ENCODE measurements around the gene KLHL30.
"Not testable (repeated sequence)": the region's sequence is repeated elsewhere in the genome, so short reads cannot be mapped to it uniquely, and the experiment has no call there.

KLHL30 gene

DNA sequence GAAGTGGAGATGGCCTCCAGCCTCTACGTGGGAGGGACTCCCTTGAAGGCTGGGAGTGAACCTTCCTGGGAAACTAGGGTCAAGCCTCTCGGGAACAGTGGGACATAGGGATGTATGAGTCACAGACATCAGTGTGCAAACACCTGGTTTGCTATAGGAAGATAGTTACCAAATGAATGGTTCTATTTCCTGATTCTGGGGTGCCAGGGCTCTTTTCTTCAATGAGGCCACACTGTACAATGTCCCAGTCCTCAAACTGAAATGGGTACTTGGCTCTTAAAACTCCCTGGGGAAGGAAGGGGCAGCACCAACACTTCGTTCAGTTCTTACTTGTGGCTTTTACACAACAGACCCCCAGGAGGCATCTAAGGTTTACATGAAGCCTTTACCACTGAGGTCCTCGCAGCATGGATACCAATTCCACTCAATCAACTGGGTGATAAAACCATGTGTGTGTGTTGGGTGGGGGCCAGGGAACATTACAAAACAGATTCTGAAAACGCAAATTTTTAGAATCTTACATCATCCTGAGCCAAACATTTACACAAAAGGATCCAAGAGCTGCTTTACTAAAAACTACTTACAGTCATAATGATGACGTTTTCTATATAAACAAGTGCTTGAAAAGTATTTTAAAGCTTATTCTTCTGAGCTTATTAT, 30.7 kb downstream of the KLHL30 start:
- Histone ChIP-seq H3K27ac (ENCODE audit: low read depth, low read length, severe bottlenecking) (peak overlapping the region; percentile 84), H3K4me1 (ENCODE audit: control insufficient read depth, insufficient read depth, low read length, poor library complexity, severe bottlenecking) (peaks cover 21% of the 10 kb centered on the region), H3K9me3 (ENCODE audit: control insufficient read depth, low read length) (no peaks in the 10 kb centered on the region), H3K4me3 (ENCODE audit: extremely low read depth, insufficient read depth, low read length, poor library complexity, severe bottlenecking) (no peak overlapping the region), H3K36me3 (ENCODE audit: control insufficient read depth, insufficient read depth, low read length) (peaks cover 61% of the 10 kb centered on the region)
- WGBS, 2 experiments (ENCODE audit: insufficient coverage in 2 of 2): 94 to 100% methylated on average over 1 to 2 of the region's 6 CpGs

DNA sequence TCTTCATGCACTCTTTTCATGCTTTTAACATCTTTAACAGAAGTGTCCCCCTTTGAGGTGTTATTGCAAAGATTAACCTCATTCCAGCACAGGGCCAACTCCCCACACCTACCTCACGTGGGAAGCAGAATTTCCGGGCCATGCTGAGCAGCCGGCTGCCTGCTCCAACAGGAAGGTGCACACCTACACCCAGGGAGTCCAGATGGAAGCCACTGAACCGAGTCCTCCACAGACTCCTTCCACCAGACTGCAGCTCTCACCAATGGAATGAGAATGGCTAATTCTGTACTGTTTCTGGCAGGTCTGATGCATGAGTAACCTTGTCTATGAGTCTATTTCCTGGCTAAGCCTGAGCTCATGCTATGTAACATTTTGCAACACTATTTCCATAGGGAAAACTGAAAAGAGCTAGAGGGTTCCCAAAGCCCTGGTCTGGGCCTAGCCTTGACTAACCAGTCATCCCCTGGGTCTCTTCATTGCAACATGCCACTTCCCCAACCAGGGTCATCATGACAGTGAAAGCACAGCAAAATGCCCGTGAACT, 31.3 kb downstream of the KLHL30 start:
- peak overlapping the region; percentile 84 for H3K27ac ChIP-seq (ENCODE audit: low read depth, low read length, severe bottlenecking)
- H3K9me3 ChIP-seq (ENCODE audit: control insufficient read depth, low read length): no peaks in the 10 kb centered on the region
- H3K4me1 ChIP-seq (ENCODE audit: control insufficient read depth, insufficient read depth, low read length, poor library complexity, severe bottlenecking): peaks cover 21% of the 10 kb centered on the region
- 86% methylated on average over 4 of the region's 5 CpGs; no CpG with 5 or more reads in 1 of the 2 experiments for WGBS, 2 experiments (ENCODE audit: insufficient coverage in 2 of 2)
- peaks cover 66% of the 10 kb centered on the region for H3K36me3 ChIP-seq (ENCODE audit: control insufficient read depth, insufficient read depth, low read length)
- no peak overlapping the region for H3K4me3 ChIP-seq (ENCODE audit: extremely low read depth, insufficient read depth, low read length, poor library complexity, severe bottlenecking)

DNA sequence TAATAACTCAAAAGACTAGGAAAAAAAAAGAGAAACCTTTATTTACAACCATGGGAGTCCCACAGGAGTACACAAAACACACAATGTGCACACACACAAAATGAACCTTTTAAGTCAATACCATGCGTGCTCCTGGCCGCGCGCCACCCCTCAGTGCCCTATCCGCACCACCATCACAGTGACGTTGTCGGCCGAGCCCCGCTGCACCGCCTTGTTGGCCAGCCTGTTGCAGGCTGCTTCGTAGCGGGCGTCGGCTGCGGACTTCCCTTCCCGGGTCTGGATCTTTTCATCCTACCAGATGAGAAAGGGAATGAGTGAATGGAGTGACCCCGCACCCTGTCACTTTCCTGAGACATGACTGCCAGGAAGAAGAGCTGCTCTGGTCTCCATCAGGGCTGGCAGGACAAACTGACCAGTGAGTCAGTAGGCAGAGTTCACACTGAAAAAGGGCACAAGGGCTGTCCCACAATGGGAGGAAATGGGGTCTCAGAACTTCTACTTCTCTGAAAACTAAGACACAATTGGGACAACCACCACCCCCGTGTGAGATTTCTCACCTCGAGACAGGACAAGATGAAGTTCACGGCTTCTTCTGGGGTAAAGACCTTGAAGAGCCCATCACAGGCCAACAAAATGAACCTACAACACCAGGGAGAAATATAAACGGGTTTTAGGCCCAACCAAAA, 32.1 kb downstream of the KLHL30 start:
- WGBS, 2 experiments (ENCODE audit: insufficient coverage in 2 of 2): 96 to 99% methylated on average over 12 to 19 of the region's 21 CpGs
- peaks cover 74% of the 10 kb centered on the region for H3K36me3 ChIP-seq (ENCODE audit: control insufficient read depth, insufficient read depth, low read length)
- peaks cover 21% of the 10 kb centered on the region for H3K4me1 ChIP-seq (ENCODE audit: control insufficient read depth, insufficient read depth, low read length, poor library complexity, severe bottlenecking)

DNA sequence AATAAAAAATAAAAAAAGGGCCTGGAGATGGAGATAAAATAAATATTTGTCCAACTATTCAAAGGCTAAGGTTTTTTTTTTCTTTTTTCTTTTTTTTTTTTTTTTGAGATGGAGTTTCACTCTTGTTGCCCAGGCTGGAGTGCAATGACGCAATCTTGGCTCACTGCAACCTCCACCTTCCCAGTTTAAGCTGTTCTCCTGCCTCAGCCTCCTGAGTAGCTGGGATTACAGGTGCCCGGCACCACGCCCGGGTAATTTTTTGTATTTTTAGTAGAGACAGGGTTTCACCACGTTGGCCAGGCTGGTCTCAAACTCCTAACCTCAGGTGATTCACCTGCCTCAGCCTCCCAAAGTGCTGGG, 32.6 kb downstream of the KLHL30 start:
- Histone ChIP-seq H3K4me1 (ENCODE audit: control insufficient read depth, insufficient read depth, low read length, poor library complexity, severe bottlenecking) (peaks cover 21% of the 10 kb centered on the region), H3K36me3 (ENCODE audit: control insufficient read depth, insufficient read depth, low read length) (peaks cover 77% of the 10 kb centered on the region)
- not testable (repeated sequence) for H3K9me3 ChIP-seq (ENCODE audit: control insufficient read depth, low read length); H3K27ac ChIP-seq (ENCODE audit: low read depth, low read length, severe bottlenecking); H3K4me3 ChIP-seq (ENCODE audit: extremely low read depth, insufficient read depth, low read length, poor library complexity, severe bottlenecking)
- 93% methylated on average over 4 of the region's 5 CpGs; no CpG with 5 or more reads in 1 of the 2 experiments for WGBS, 2 experiments (ENCODE audit: insufficient coverage in 2 of 2)

More for the DNA sequence above, 32.1 kb downstream of the KLHL30 start:
- no peak overlapping the region for H3K4me3 ChIP-seq (ENCODE audit: extremely low read depth, insufficient read depth, low read length, poor library complexity, severe bottlenecking)
- H3K9me3 ChIP-seq (ENCODE audit: control insufficient read depth, low read length): no peaks in the 10 kb centered on the region
- H3K27ac ChIP-seq (ENCODE audit: low read depth, low read length, severe bottlenecking): peak overlapping the region; percentile 84

DNA sequence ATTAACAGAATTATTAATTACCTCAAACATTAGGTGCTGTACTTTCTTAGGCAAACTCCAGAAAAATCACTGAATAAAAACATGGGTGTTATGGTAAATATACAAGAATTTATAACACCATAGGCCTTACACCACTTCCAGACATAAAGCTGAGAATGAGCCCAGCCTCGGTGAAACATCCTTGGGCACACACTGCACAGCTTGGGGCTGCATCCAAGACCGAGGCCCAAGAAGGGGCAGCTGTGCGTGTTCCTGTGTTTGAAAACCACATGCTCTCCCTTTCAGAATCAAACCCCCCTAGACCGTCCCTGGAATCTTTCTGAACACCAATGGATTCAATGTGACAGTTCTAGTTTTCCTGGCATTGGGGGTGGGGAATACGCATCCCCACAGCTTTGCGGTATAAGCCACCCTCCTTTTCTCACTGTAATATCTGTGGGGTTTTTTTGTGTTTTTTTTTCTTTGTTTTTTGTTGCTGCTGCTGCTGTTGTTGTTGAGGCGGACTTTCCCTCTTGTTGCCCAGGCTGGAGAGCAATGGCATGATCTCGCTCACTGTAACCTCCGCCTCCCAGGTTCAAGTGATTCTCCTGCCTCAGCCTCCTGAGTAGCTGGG, 33.2 kb downstream of the KLHL30 start:
- Histone ChIP-seq H3K4me1 (ENCODE audit: control insufficient read depth, insufficient read depth, low read length, poor library complexity, severe bottlenecking) (peaks cover 21% of the 10 kb centered on the region), H3K4me3 (ENCODE audit: extremely low read depth, insufficient read depth, low read length, poor library complexity, severe bottlenecking) (no peak overlapping the region), H3K36me3 (ENCODE audit: control insufficient read depth, insufficient read depth, low read length) (peaks cover 82% of the 10 kb centered on the region), H3K27ac (ENCODE audit: low read depth, low read length, severe bottlenecking) (no peak overlapping the region), H3K9me3 (ENCODE audit: control insufficient read depth, low read length) (no peaks in the 10 kb centered on the region)
- WGBS, 2 experiments (ENCODE audit: insufficient coverage in 2 of 2): 93 to 100% methylated on average over 5 to 6 of the region's 9 CpGs

DNA sequence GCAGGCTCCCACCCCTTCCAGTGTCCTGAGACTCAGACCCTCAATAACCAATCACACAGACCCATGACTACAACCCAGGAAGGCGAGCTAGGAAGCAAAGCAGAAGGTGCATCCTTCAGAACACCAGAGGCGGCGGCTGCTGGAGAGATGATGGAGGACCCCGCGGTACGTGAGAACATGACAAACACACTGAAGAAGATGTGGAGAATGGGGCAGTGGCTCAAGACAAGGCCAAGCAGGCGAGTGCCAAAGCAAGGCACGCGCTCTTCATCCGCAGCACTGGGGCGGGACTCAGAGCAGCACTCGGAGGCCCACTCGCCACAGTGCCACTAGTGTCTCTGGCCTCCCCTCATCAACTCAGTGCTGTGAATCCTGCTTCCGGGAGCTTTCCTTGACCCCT, 34.0 kb downstream of the KLHL30 start:
- 94 to 96% methylated on average over 14 of the region's 14 CpGs for WGBS, 2 experiments (ENCODE audit: insufficient coverage in 2 of 2)
- peaks cover 21% of the 10 kb centered on the region for H3K4me1 ChIP-seq (ENCODE audit: control insufficient read depth, insufficient read depth, low read length, poor library complexity, severe bottlenecking)
- peaks cover 86% of the 10 kb centered on the region for H3K36me3 ChIP-seq (ENCODE audit: control insufficient read depth, insufficient read depth, low read length)
- no peak overlapping the region for H3K27ac ChIP-seq (ENCODE audit: low read depth, low read length, severe bottlenecking)
- no peaks in the 10 kb centered on the region for H3K9me3 ChIP-seq (ENCODE audit: control insufficient read depth, low read length)
- no peak overlapping the region for H3K4me3 ChIP-seq (ENCODE audit: extremely low read depth, insufficient read depth, low read length, poor library complexity, severe bottlenecking)

DNA sequence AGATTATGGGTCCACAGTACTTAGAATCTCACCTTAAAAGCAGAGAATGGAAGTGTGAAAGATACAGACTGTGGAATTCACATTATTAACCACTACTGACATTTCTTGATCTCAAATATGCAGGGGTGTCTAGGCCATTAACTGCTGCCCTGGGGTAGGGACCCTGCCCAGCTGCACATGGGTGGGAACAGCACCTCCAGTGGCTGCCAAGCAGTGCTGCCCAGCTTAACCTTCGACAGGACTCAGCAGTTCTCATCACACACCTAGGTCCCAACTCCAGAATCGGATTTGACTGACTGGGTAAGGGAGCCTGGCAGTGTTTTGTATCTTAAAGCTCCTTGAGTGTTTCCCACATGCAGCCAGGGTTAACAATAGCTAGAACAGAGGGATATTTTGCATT, 35.2 kb downstream of the KLHL30 start:
- Histone ChIP-seq H3K4me3 (ENCODE audit: extremely low read depth, insufficient read depth, low read length, poor library complexity, severe bottlenecking) (no peak overlapping the region), H3K27ac (ENCODE audit: low read depth, low read length, severe bottlenecking) (no peak overlapping the region), H3K4me1 (ENCODE audit: control insufficient read depth, insufficient read depth, low read length, poor library complexity, severe bottlenecking) (peaks cover 21% of the 10 kb centered on the region), H3K36me3 (ENCODE audit: control insufficient read depth, insufficient read depth, low read length) (peaks cover 88% of the 10 kb centered on the region), H3K9me3 (ENCODE audit: control insufficient read depth, low read length) (no peaks in the 10 kb centered on the region)
- 83% methylated on average over 1 of the region's 2 CpGs; no CpG with 5 or more reads in 1 of the 2 experiments for WGBS, 2 experiments (ENCODE audit: insufficient coverage in 2 of 2)

DNA sequence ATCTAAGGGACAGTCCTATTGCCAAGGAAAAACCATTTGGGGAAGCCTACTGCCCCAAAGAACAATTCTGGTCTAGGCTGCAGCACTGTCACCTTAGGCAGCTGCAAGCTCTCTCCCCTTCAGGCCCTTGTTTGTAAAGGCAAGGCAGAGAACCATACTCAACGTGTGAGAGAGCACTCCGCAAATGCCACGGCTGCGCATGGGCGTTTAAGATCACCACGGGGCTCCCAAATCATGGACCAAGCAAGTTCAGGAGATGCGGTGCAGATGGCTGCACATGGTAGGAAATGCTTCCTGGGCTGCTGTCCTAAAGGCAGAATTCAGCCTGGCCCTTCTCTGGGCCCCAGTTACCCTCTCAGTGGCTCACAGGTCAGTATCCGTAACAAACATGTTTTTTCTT, 35.8 kb downstream of the KLHL30 start:
- Histone ChIP-seq H3K27ac (ENCODE audit: low read depth, low read length, severe bottlenecking) (no peak overlapping the region), H3K36me3 (ENCODE audit: control insufficient read depth, insufficient read depth, low read length) (peaks cover 88% of the 10 kb centered on the region), H3K4me1 (ENCODE audit: control insufficient read depth, insufficient read depth, low read length, poor library complexity, severe bottlenecking) (peaks cover 17% of the 10 kb centered on the region), H3K9me3 (ENCODE audit: control insufficient read depth, low read length) (no peaks in the 10 kb centered on the region), H3K4me3 (ENCODE audit: extremely low read depth, insufficient read depth, low read length, poor library complexity, severe bottlenecking) (no peak overlapping the region)
- 96 to 98% methylated on average over 8 of the region's 8 CpGs for WGBS, 2 experiments (ENCODE audit: insufficient coverage in 2 of 2)

DNA sequence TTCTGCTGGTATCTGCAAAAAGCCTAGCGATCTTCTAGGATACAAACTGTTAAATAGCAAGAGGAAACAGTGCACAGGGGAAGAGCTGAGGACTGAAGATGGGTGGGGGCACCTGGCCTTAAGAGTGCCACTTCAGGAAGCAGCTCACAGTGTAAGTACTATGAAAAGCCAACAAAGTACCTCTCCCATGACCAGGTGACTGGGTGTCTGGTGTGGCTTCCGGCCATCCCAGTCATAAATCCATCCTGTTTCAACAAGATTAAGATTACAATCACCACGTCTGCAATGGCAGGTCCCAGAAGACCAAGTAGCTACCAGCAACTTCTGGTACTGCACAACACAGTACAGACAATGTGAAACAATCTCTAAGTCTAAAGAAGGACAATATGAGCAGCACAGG, 36.2 kb downstream of the KLHL30 start:
- WGBS, 2 experiments (ENCODE audit: insufficient coverage in 2 of 2): 95 to 97% methylated on average over 2 to 3 of the region's 3 CpGs
- Histone ChIP-seq H3K4me1 (ENCODE audit: control insufficient read depth, insufficient read depth, low read length, poor library complexity, severe bottlenecking) (peaks cover 13% of the 10 kb centered on the region), H3K36me3 (ENCODE audit: control insufficient read depth, insufficient read depth, low read length) (peaks cover 88% of the 10 kb centered on the region)

DNA sequence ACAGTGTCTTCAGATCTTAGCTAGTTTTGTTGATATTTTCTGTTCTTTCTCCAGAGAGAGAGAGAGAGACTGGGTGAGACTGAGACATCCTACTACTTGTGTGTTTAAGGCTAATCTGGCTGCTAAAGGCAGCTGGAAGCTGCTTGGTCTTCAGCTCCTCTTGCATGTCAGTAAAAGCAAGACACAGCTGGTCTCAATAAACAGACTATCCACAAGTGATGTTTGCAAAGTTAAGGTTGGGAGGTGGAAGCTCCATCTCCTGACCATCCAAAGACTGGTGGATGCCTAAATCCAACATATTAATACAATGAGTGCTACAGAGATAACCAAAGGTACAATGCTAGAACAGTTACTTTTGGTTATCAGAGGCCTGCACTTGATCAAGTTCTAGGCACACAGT, 38.1 kb downstream of the KLHL30 start:
- Histone ChIP-seq H3K9me3 (ENCODE audit: control insufficient read depth, low read length) (no peaks in the 10 kb centered on the region), H3K4me1 (ENCODE audit: control insufficient read depth, insufficient read depth, low read length, poor library complexity, severe bottlenecking) (no peaks in the 10 kb centered on the region), H3K27ac (ENCODE audit: low read depth, low read length, severe bottlenecking) (no peak overlapping the region), H3K4me3 (ENCODE audit: extremely low read depth, insufficient read depth, low read length, poor library complexity, severe bottlenecking) (no peak overlapping the region), H3K36me3 (ENCODE audit: control insufficient read depth, insufficient read depth, low read length) (peaks cover 94% of the 10 kb centered on the region)

More for the DNA sequence above, 36.2 kb downstream of the KLHL30 start:
- no peaks in the 10 kb centered on the region for H3K9me3 ChIP-seq (ENCODE audit: control insufficient read depth, low read length)
- no peak overlapping the region for H3K4me3 ChIP-seq (ENCODE audit: extremely low read depth, insufficient read depth, low read length, poor library complexity, severe bottlenecking)
- no peak overlapping the region for H3K27ac ChIP-seq (ENCODE audit: low read depth, low read length, severe bottlenecking)

Data from mesodermal cell (in vitro differentiated cells).